CD4-positive, alpha-beta T cell treated with Interleukin-17A for 4 hours (primary cell): ENCODE measurements around the gene MMP17.
"Not testable (repeated sequence)": the region's sequence is repeated elsewhere in the genome, so short reads cannot be mapped to it uniquely, and the experiment has no call there.

Experiments
- DNase-seq: peaks from one replicate; pipeline ENCODE4 v3.0.0-alpha.2; 2020; ENCODE audit warnings: mixed read lengths

MMP17 gene

GRCh38 chr12:131867471-131867870 lies 39.3 kb downstream of the MMP17 start:
- DNase-seq: no peak

- no peak for DNase-seq
These were observed 39.9 kb downstream of the MMP17 start for GRCh38 chr12:131867891-131868675.

- no peak for DNase-seq
These were observed 41.8 kb downstream of the MMP17 start for GRCh38 chr12:131869871-131870418.

GRCh38 chr12:131871677-131872076 lies 43.5 kb downstream of the MMP17 start:
- no peak for DNase-seq

GRCh38 chr12:131872154-131873051 lies 44.2 kb downstream of the MMP17 start:
- no peak for DNase-seq

GRCh38 chr12:131873293-131873692 lies 45.1 kb downstream of the MMP17 start:
- no peak for DNase-seq

- not testable (repeated sequence) for DNase-seq
These were observed 46.8 kb downstream of the MMP17 start for GRCh38 chr12:131874972-131875371.

- not testable (repeated sequence) for DNase-seq
These were observed 49.0 kb downstream of the MMP17 start for GRCh38 chr12:131877216-131877615.

GRCh38 chr12:131878436-131878835 lies 50.2 kb downstream of the MMP17 start:
- not testable (repeated sequence) for DNase-seq

- DNase-seq: no peak
These were observed 54.8 kb downstream of the MMP17 start for GRCh38 chr12:131882804-131883520.

- DNase-seq: no peak
These were observed 55.3 kb downstream of the MMP17 start for GRCh38 chr12:131883521-131883900.

- not testable (repeated sequence) for DNase-seq
These were observed 56.9 kb downstream of the MMP17 start for GRCh38 chr12:131885076-131885475.

GRCh38 chr12:131885543-131886057 lies 57.4 kb downstream of the MMP17 start:
- no peak for DNase-seq

GRCh38 chr12:131891722-131892121 lies 63.5 kb downstream of the MMP17 start:
- not testable (repeated sequence) for DNase-seq

- no peak for DNase-seq
These were observed 64.8 kb downstream of the MMP17 start for GRCh38 chr12:131892711-131893604.

GRCh38 chr12:131893605-131894312 lies 65.6 kb downstream of the MMP17 start:
- no peak for DNase-seq

GRCh38 chr12:131894313-131894860 lies 66.2 kb downstream of the MMP17 start, which contains the start of gene ULK1:
ULK1 (plus strand) TSS chr12:131894622; CDS start chr12:131895002, 380 bp downstream.
- DNase-seq: peak; percentile 96

GRCh38 chr12:131894981-131895639 lies 66.9 kb downstream of the MMP17 start:
- peak; percentile 21 for DNase-seq

- peak; percentile 39 for DNase-seq
These were observed 67.5 kb downstream of the MMP17 start for GRCh38 chr12:131895640-131896079.
